GM19455 (cell line): ENCODE results near the gene ARHGAP24.
A peak's percentile ranks its signal among the peaks of the same experiment; 100 is the strongest.

Experiments
- ATAC-seq: cut with Tn5 transposase; IDR thresholded peaks from one replicate; pipeline ENCODE4 v1.9.1; 2021; ENCODE audit not compliant: unreplicated experiment

Gene ARHGAP24

GRCh38 chr4:85577307-85577706 is 102.4 kb downstream of the ARHGAP24 start:
- no peak for ATAC-seq

- ATAC-seq, result no peak
Observed at GRCh38 chr4:85579942-85580341, 105.0 kb downstream of the ARHGAP24 start.

- no peak for ATAC-seq
Observed at GRCh38 chr4:85580489-85580888, 105.5 kb downstream of the ARHGAP24 start.

GRCh38 chr4:85587952-85588351 is 113.0 kb downstream of the ARHGAP24 start:
- no peak for ATAC-seq

GRCh38 chr4:85591406-85592098 is 116.6 kb downstream of the ARHGAP24 start:
- no peak for ATAC-seq

- ATAC-seq, result no peak
Observed at GRCh38 chr4:85595098-85595775, 120.3 kb downstream of the ARHGAP24 start.

GRCh38 chr4:85595796-85596559 is 121.0 kb downstream of the ARHGAP24 start:
- no peak for ATAC-seq

GRCh38 chr4:85598936-85599335 is 124.0 kb downstream of the ARHGAP24 start:
- no peak for ATAC-seq

- no peak for ATAC-seq
Observed at GRCh38 chr4:85600501-85600900, 125.6 kb downstream of the ARHGAP24 start.

GRCh38 chr4:85603437-85604336 is 128.7 kb downstream of the ARHGAP24 start:
- ATAC-seq, result no peak

GRCh38 chr4:85606505-85606904 is 131.6 kb downstream of the ARHGAP24 start:
- no peak for ATAC-seq

GRCh38 chr4:85607624-85608023 is 132.7 kb downstream of the ARHGAP24 start:
- ATAC-seq, result peak; percentile 43

GRCh38 chr4:85610450-85610849 is 135.5 kb downstream of the ARHGAP24 start:
- peak; percentile 82 for ATAC-seq

- no peak for ATAC-seq
Observed at GRCh38 chr4:85611661-85612060, 136.7 kb downstream of the ARHGAP24 start.

GRCh38 chr4:85613901-85614300 is 139.0 kb downstream of the ARHGAP24 start:
- ATAC-seq, result no peak

GRCh38 chr4:85615952-85616351 is 141.0 kb downstream of the ARHGAP24 start:
- ATAC-seq, result no peak

- ATAC-seq, result no peak
Observed at GRCh38 chr4:85617202-85617601, 142.3 kb downstream of the ARHGAP24 start.

- ATAC-seq, result no peak
Observed at GRCh38 chr4:85632981-85633380, 158.0 kb downstream of the ARHGAP24 start.

GRCh38 chr4:85637778-85638177 is 162.8 kb downstream of the ARHGAP24 start:
- ATAC-seq, result no peak

GRCh38 chr4:85639946-85640345 is 165.0 kb downstream of the ARHGAP24 start:
- no peak for ATAC-seq
